ENCODE data around the gene PRKD2. TPM values are rescaled to one million over a fixed set of nuclear protein-coding genes. Genes with fewer than 3 reads are reported as not detected.
A peak's percentile ranks its signal among the peaks of the same experiment; 100 is the strongest.
"Not testable (repeated sequence)": the region's sequence is repeated elsewhere in the genome, so short reads cannot be mapped to it uniquely, and the experiment has no call there.

Gene PRKD2
- total and polyA plus RNA-seq, 2 donors (not counting 1 experiment from before 2014, with no cell fraction given): 8.1 to 11.6 TPM

DNA sequence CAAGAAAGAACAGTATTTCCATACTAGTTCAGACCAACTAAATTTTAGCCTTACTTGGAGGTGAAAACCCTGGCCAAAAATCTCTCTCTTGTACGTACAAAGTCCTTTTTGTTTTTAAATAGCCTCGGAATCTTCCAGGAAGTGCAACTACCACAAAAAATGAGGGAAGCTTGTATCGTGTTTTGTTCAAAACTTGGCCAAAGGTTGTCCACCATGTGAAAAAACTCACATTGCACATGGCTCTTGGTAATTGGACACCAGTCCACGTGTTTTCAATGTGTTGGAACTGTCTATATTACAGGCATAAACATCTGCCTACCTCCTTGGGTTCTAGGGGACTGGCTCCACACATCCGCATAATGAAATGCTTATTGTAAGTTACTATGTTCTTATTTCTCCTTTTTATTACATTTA, 44.5 kb upstream of the PRKD2 start:
- H3K27ac ChIP-seq (ENCODE audit: insufficient read depth, low read length): no peak overlapping the region
- no peak overlapping the region for H3K4me2 ChIP-seq (ENCODE audit: extremely low read depth, insufficient read depth, low read length)
- H3K4me1 ChIP-seq (ENCODE audit: control insufficient read depth, extremely low read depth, insufficient read depth, low read length): peaks cover 11% of the 10 kb centered on the region
- H3K9me3 ChIP-seq (ENCODE audit: control insufficient read depth, insufficient read depth, low read depth, low read length): no peaks in the 10 kb centered on the region
- no peaks in the 10 kb centered on the region for H3K79me2 ChIP-seq (ENCODE audit: control insufficient read depth, insufficient read depth, low read length)
- H3K9ac ChIP-seq (ENCODE audit: insufficient read depth, low read length): no peak overlapping the region
- H3K36me3 ChIP-seq (ENCODE audit: control insufficient read depth, insufficient read depth, low read length): peaks cover 3% of the 10 kb centered on the region
- H3K27me3 ChIP-seq (ENCODE audit: control insufficient read depth, insufficient read depth, low read length): no peaks in the 10 kb centered on the region
- H3K4me3 ChIP-seq (replicated peaks in 1 of 4; ENCODE audit: control extremely low read depth in 1 of 4, insufficient read depth in 1 of 4, low read depth in 3 of 4, low read length in 4 of 4): no peak overlapping the region
- H4K20me1 ChIP-seq (ENCODE audit: control insufficient read depth, extremely low read depth, insufficient read depth, low read length): no peaks in the 10 kb centered on the region
- TF ChIP-seq, protein P1, sequence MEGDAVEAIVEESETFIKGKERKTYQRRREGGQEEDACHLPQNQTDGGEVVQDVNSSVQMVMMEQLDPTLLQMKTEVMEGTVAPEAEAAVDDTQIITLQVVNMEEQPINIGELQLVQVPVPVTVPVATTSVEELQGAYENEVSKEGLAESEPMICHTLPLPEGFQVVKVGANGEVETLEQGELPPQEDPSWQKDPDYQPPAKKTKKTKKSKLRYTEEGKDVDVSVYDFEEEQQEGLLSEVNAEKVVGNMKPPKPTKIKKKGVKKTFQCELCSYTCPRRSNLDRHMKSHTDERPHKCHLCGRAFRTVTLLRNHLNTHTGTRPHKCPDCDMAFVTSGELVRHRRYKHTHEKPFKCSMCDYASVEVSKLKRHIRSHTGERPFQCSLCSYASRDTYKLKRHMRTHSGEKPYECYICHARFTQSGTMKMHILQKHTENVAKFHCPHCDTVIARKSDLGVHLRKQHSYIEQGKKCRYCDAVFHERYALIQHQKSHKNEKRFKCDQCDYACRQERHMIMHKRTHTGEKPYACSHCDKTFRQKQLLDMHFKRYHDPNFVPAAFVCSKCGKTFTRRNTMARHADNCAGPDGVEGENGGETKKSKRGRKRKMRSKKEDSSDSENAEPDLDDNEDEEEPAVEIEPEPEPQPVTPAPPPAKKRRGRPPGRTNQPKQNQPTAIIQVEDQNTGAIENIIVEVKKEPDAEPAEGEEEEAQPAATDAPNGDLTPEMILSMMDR (conservative IDR thresholded peaks at IDR 0.05 in 1 of 2, IDR thresholded peaks at IDR 0.05 in 1 of 2; ENCODE audit: low read depth in 1 of 2, low read length in 2 of 2): no peak
- no peak for TF ChIP-seq EZH2 (IDR thresholded peaks at IDR 0.05; ENCODE audit: low read length, missing control alignments)
- no peak overlapping the region for H2AFZ ChIP-seq (ENCODE audit: low read length)
- peak; percentile 21 to 91 for DNase-seq (ENCODE audit: low read depth in 2 of 2)

DNA sequence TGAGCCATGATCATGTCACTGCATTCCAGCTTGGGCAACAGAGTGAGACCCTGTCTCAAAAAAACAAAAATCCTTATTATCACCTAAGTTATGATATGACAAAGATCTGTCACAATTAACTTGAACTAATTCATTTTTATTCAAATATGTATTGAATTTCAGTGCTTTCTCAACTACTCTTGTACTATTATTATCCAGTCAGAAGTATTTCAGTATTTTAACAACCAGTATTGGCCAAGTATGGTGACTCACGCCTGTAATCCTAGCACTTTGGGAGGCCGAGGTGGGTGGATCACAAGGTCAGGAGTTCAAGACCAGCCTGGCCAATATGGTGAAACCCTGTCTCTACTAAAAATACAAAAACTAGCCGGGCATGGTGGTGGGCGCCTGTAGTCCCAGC, 44.0 kb upstream of the PRKD2 start:
- not testable (repeated sequence) for H3K9me3 ChIP-seq (ENCODE audit: control insufficient read depth, insufficient read depth, low read depth, low read length); H2AFZ ChIP-seq (ENCODE audit: low read length); H3K4me2 ChIP-seq (ENCODE audit: extremely low read depth, insufficient read depth, low read length); H4K20me1 ChIP-seq (ENCODE audit: control insufficient read depth, extremely low read depth, insufficient read depth, low read length); H3K9ac ChIP-seq (ENCODE audit: insufficient read depth, low read length); H3K4me3 ChIP-seq (replicated peaks in 1 of 4; ENCODE audit: control extremely low read depth in 1 of 4, insufficient read depth in 1 of 4, low read depth in 3 of 4, low read length in 4 of 4); H3K27me3 ChIP-seq (ENCODE audit: control insufficient read depth, insufficient read depth, low read length); H3K36me3 ChIP-seq (ENCODE audit: control insufficient read depth, insufficient read depth, low read length); H3K79me2 ChIP-seq (ENCODE audit: control insufficient read depth, insufficient read depth, low read length)
- H3K4me1 ChIP-seq (ENCODE audit: control insufficient read depth, extremely low read depth, insufficient read depth, low read length): peaks cover 11% of the 10 kb centered on the region
- H3K27ac ChIP-seq (ENCODE audit: insufficient read depth, low read length): peak overlapping the region; percentile 68
- DNase-seq (ENCODE audit: low read depth in 2 of 2): peak in 1 of 2 donors; percentile 53

DNA sequence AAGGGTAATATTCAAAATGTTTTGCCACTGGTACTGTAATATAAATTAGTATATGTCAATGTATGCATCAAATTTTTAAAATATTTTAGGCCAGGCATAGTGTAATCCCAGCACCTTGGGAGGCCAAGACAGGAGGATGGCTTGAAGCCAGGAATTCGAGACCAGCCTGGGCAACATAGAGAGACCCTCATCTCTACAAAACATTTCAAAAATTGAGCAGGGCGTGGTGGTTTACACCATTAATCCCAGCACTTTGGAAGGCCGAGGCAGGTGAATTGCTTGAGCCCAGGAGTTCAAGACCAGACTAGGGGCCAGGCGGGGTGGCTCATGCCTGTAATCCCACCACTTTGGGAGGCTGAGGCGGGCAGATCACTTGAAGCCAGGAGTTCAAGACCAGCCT, 43.4 kb upstream of the PRKD2 start:
- Histone ChIP-seq H3K27me3 (ENCODE audit: control insufficient read depth, insufficient read depth, low read length) (no peaks in the 10 kb centered on the region), H3K4me1 (ENCODE audit: control insufficient read depth, extremely low read depth, insufficient read depth, low read length) (peaks cover 12% of the 10 kb centered on the region), H3K4me3 (replicated peaks in 1 of 4; ENCODE audit: control extremely low read depth in 1 of 4, insufficient read depth in 1 of 4, low read depth in 3 of 4, low read length in 4 of 4) (no peak overlapping the region), H3K27ac (ENCODE audit: insufficient read depth, low read length) (peak overlapping the region; percentile 68), H3K4me2 (ENCODE audit: extremely low read depth, insufficient read depth, low read length) (no peak overlapping the region), H3K9me3 (ENCODE audit: control insufficient read depth, insufficient read depth, low read depth, low read length) (no peaks in the 10 kb centered on the region), H3K79me2 (ENCODE audit: control insufficient read depth, insufficient read depth, low read length) (no peaks in the 10 kb centered on the region), H2AFZ (ENCODE audit: low read length) (no peak overlapping the region), H3K9ac (ENCODE audit: insufficient read depth, low read length) (no peak overlapping the region), H3K36me3 (ENCODE audit: control insufficient read depth, insufficient read depth, low read length) (peaks cover 10% of the 10 kb centered on the region), H4K20me1 (ENCODE audit: control insufficient read depth, extremely low read depth, insufficient read depth, low read length) (no peaks in the 10 kb centered on the region)
- no peak for DNase-seq (ENCODE audit: low read depth in 2 of 2)
- TF ChIP-seq, protein P1 (conservative IDR thresholded peaks at IDR 0.05 in 1 of 2, IDR thresholded peaks at IDR 0.05 in 1 of 2; ENCODE audit: low read depth in 1 of 2, low read length in 2 of 2): no peak
- TF ChIP-seq EZH2 (IDR thresholded peaks at IDR 0.05; ENCODE audit: low read length, missing control alignments): no peak

Measured in fibroblast of lung (primary cell).